K562 (cell line): ENCODE data around the gene HOXC5. TPM values are rescaled to one million over a fixed set of nuclear protein-coding genes. Genes with fewer than 3 reads are reported as not detected.
A peak's percentile ranks its signal among the peaks of the same experiment; 100 is the strongest.

Experiments
- ATAC-seq: fragments of 200-7000 bp; cut with Tn5 transposase; 3 replicates; pipeline ENCODE4 v1.9.1; 2020; ENCODE audit warnings: moderate library complexity
- BruUV-seq: library from RNA; stranded (reverse); fragments of 400-500 nt; replicated peaks from 2 replicates; lab custom pipeline; 2021; lab: Mats Ljungman, UMichigan
- CTCF ChIA-PET: fragments of 300-600 bp; formaldehyde crosslinking; extraction: SDS; loops from one replicate; lab custom pipeline; 2021; ENCODE audit warnings: low intra/inter-chr PET ratio; lab: Yijun Ruan, JAX
- POLR2A ChIA-PET: fragments of 300-600, 350-650 bp; sonication (Branson Sonifier 250); formaldehyde crosslinking; extraction: SDS; loops from one replicate; lab custom pipeline; 2021; ENCODE audit warnings: antibody characterized with exemption, inconsistent platforms; lab: Yijun Ruan, JAX
- DNase-seq, 4 experiments: peaks; one replicate each; pipeline versions ENCODE4 v3.0.0 to v3.0.0-alpha.2; 2011 to 2018; ENCODE audit warnings: low spot score in 3 of 4, mixed read lengths in 3 of 4; ENCODE audit errors: extremely low read depth in 1 of 4
- FAIRE-seq: peaks from 2 replicates; lab custom pipeline; 2011; peaks lifted over from hg19 to GRCh38; lab: Jason Lieb, UNC
- H2AFZ ChIP-seq: 2 replicates; pipeline ENCODE4 v1.6.0; 2011; ENCODE audit warnings: low read depth, low read length, control low read depth, inconsistent platforms
- H3K27ac ChIP-seq: fragments of 200-600 bp; 3 replicates; pipeline ENCODE4 v1.8.0; 2011; ENCODE audit warnings: low read depth, mild to moderate bottlenecking, control low read depth, inconsistent platforms, low read length, moderate library complexity, mixed read lengths; ENCODE audit errors: extremely low read depth
- H3K27me3 ChIP-seq, 2 experiments: fragments of 300-600 bp in 1 of 2; 2 replicates in 1 of 2; 3 replicates in 1 of 2; pipeline versions ENCODE4 v1.6.0 to v1.8.0; 2011; ENCODE audit warnings: inconsistent platforms in 2 of 2, low read length in 2 of 2, mild to moderate bottlenecking in 1 of 2, mixed read lengths in 1 of 2, moderate library complexity in 1 of 2; ENCODE audit not compliant: control insufficient read depth in 2 of 2, insufficient read depth in 2 of 2
- H3K36me3 ChIP-seq: fragments of 300-600 bp; 3 replicates; pipeline ENCODE4 v1.8.0; 2011; ENCODE audit warnings: mild to moderate bottlenecking, low read length, inconsistent platforms; ENCODE audit not compliant: control insufficient read depth, insufficient read depth
- H3K4me1 ChIP-seq, 2 experiments: fragments of 200-600 bp in 1 of 2; replicated peaks in 1 of 2; 2 replicates in 1 of 2; 3 replicates in 1 of 2; pipeline versions ENCODE4 v1.5.1 to v1.8.0; 2011; ENCODE audit warnings: inconsistent platforms in 2 of 2, low read length in 2 of 2, mild to moderate bottlenecking in 1 of 2, mixed read lengths in 1 of 2, moderate library complexity in 1 of 2; ENCODE audit not compliant: control insufficient read depth in 2 of 2, insufficient read depth in 2 of 2
- H3K4me2 ChIP-seq: 2 replicates; pipeline ENCODE4 v1.6.1; 2011; ENCODE audit warnings: low read length, control low read depth, inconsistent platforms, mixed read lengths; ENCODE audit not compliant: insufficient read depth
- H3K4me3 ChIP-seq: fragments of 200-600 bp; sonication (generic), shearing (Covaris generic); 2 replicates; pipeline ENCODE4 v1.5.1; 2016; ENCODE audit warnings: control low read depth, inconsistent platforms
- H3K79me2 ChIP-seq: fragments of 200-600 bp; 3 replicates; pipeline ENCODE4 v1.8.0; 2011; ENCODE audit warnings: low read length, inconsistent platforms; ENCODE audit not compliant: control insufficient read depth, insufficient read depth
- H3K9ac ChIP-seq, 2 experiments: 2 replicates each; pipeline versions ENCODE4 v1.6.0 to v1.6.1; 2011; ENCODE audit warnings: low read depth in 2 of 2, low read length in 2 of 2, control low read depth in 1 of 2, inconsistent platforms in 1 of 2, mild to moderate bottlenecking in 1 of 2, mixed read lengths in 1 of 2; ENCODE audit not compliant: insufficient read depth in 1 of 2
- H3K9me1 ChIP-seq: one replicate; pipeline ENCODE4 v1.6.0; 2011; ENCODE audit warnings: inconsistent platforms, mild to moderate bottlenecking, low read length, moderate library complexity; ENCODE audit not compliant: control insufficient read depth, insufficient read depth
- H3K9me3 ChIP-seq: replicated peaks from 2 replicates; pipeline ENCODE4 v1.5.1; 2011; ENCODE audit warnings: low read depth, low read length, inconsistent platforms; ENCODE audit not compliant: control insufficient read depth, insufficient read depth
- H4K20me1 ChIP-seq: replicated peaks from 2 replicates; pipeline ENCODE4 v1.6.1; 2011; ENCODE audit warnings: low read length, inconsistent platforms, mixed read lengths; ENCODE audit not compliant: control insufficient read depth, insufficient read depth
- CSDE1 ChIP-seq, 2 experiments: fragments of 450-650 bp; IDR thresholded peaks; 2 replicates each; pipeline ENCODE4 v1.6.1; 2016; ENCODE audit warnings: mild to moderate bottlenecking in 1 of 2
- NFATC3 ChIP-seq: fragments of 450-650 bp; IDR thresholded peaks from 2 replicates; pipeline ENCODE4 v1.6.1; 2017; ENCODE audit warnings: mild to moderate bottlenecking
- RBM25 ChIP-seq: fragments of 200-400 bp; formaldehyde crosslinking; IDR thresholded peaks from 2 replicates; pipeline ENCODE4 v1.6.1; 2018; ENCODE audit warnings: low read length, low read depth, moderate library complexity; ENCODE audit not compliant: severe bottlenecking
- XRCC5 ChIP-seq: fragments of 200-400 bp; formaldehyde crosslinking; IDR thresholded peaks from 2 replicates; pipeline ENCODE4 v1.6.1; 2017; ENCODE audit warnings: low read depth, mild to moderate bottlenecking, low read length
- WGBS: fragments of 100-300 bp; shearing (Covaris generic); methylation state at CpG from one replicate; pipeline ENCODE4 v1.1.6; 2016; ENCODE audit warnings: low coverage, mixed read lengths; ENCODE audit not compliant: insufficient coverage; ENCODE audit errors: missing lambda C conversion rate; 5-methylcytosine and 5-hydroxymethylcytosine counted together
- in situ Hi-C: fragments of 300-500 bp; cut with MboI; formaldehyde crosslinking; loops from 4 replicates; pipeline ENCODE4 v1.15.0; 2018; ENCODE audit warnings: inconsistent platforms, mixed read lengths
- intact Hi-C: fragments of 100-400 bp; cut with micrococcal nuclease; formaldehyde crosslinking; loops from 2 replicates; pipeline ENCODE4 v1.14.2; 2022
- polyA plus RNA-seq, 8 experiments: library from polyadenylated mRNA; depleted of rRNA in 4 of 8; stranded (reverse) in 5 of 8; unstranded in 3 of 8; fragments of >200 nt; fragmentation: Nextera tagmentation in 2 of 8; fragmentation: Illumina TruSeq in 1 of 8; extraction: Ambion mirVana in 2 of 8; extraction: Trizol in 1 of 8; gene quantifications; 2 replicates each; pipeline versions ENCODE4 v1.2.1 to v1.2.3, GENCODE V29; 2011 to 2014; ENCODE audit warnings: inconsistent platforms in 1 of 8, missing spikeins in 1 of 8
- total RNA-seq, 7 experiments: library from RNA; depleted of rRNA in 6 of 7; stranded (reverse); fragments of >200 nt in 6 of 7; fragmentation: Illumina TruSeq in 2 of 7; extraction: Trizol in 2 of 7; gene quantifications; 2 replicates each; pipeline versions ENCODE4 v1.2.1 to v1.2.3, GENCODE V29; 2011 to 2021; ENCODE audit warnings: low replicate concordance in 1 of 7
- TF ChIP-seq, protein P1 (sequence below): IDR thresholded peaks from 2 replicates; pipeline ENCODE4 v1.6.1; 2016; ENCODE audit warnings: missing genetic modification characterization, missing compliant biosample characterization

Gene HOXC5
- total and polyA plus RNA-seq, 9 of the 15 experiments (the other 6 are each of a cell fraction or from before 2014, with no cell fraction given), result 0.10 to 0.44 (median 0.18) TPM; not detected in 4

DNA sequence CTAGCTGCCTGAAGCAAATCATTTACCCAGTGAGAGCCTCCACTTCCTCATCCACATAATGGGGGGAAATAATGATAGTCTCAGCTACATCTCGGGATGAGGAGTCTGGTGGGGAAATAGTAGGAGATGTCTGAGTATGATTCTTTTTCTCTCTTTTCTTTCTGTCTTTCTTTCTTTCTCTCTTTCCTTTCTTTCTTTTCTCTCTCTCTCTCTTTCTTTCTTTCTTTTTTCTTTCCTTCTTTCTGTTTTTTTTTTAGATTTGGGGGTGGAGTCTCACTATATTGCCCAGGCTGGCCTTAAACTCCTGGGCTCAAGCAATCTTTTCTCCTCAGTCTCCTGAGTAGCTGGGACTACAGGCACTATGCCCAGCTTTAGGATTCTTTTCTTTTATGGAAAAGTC lies 33.6 kb downstream of the HOXC5 start:
- Histone ChIP-seq H3K36me3 (no peaks in the 10 kb centered on the region), H3K27me3 (peaks cover 8 to 14% of the 10 kb centered on the region in 2 experiments), H3K9ac (no peak overlapping the region), H2AFZ (no peak overlapping the region), H3K27ac (no peak overlapping the region), H4K20me1 (no peaks in the 10 kb centered on the region; the same call in 1 of the 2 replicates), H3K4me2 (no peak overlapping the region), H3K4me1 (no peaks in the 10 kb centered on the region), H3K9me1 (no peaks in the 10 kb centered on the region), H3K9me3 (no peaks in the 10 kb centered on the region), H3K4me3 (no peak overlapping the region), H3K79me2 (no peaks in the 10 kb centered on the region)
- no TSS peak for BruUV-seq
- CTCF ChIA-PET, result interaction anchor here (0.6 kb wide), 1 partner anchor 63 kb away, joined by 5 read pairs; no protein-coding TSS in a partner anchor
- POLR2A ChIA-PET, result no interaction called here
- TF ChIP-seq CSDE1 (IDR thresholded peaks at IDR 0.05) (no peak), RBM25 (peak; percentile 50), NFATC3 (no peak), XRCC5 (no peak)
- TF ChIP-seq, protein P1, sequence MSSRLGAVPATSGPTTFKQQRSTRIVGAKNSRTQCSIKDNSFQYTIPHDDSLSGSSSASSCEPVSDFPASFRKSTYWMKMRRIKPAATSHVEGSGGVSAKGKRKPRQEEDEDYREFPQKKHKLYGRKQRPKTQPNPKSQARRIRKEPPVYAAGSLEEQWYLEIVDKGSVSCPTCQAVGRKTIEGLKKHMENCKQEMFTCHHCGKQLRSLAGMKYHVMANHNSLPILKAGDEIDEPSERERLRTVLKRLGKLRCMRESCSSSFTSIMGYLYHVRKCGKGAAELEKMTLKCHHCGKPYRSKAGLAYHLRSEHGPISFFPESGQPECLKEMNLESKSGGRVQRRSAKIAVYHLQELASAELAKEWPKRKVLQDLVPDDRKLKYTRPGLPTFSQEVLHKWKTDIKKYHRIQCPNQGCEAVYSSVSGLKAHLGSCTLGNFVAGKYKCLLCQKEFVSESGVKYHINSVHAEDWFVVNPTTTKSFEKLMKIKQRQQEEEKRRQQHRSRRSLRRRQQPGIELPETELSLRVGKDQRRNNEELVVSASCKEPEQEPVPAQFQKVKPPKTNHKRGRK (tag), result peak; percentile 28; the same call in 1 of the 2 replicates
- 9% methylated on average over 1 of the region's 1 CpG for WGBS
- in situ Hi-C loops, result no loop called here
- FAIRE-seq, result no peak
- no peak for ATAC-seq
- no peak for DNase-seq
- intact Hi-C loops, result no loop called here
